HG02763 (cell line): Measurements from ENCODE around the gene HHLA2.

Source experiments
- ATAC-seq: cut with Tn5 transposase; IDR thresholded peaks from one replicate; pipeline ENCODE4 v1.9.1; 2021; ENCODE audit warnings: mild to moderate bottlenecking, moderate library complexity; ENCODE audit not compliant: unreplicated experiment

The HHLA2 gene

GRCh38 chr3:108388136-108389132 is 92.1 kb downstream of the HHLA2 start:
- ATAC-seq = peak; percentile 64

GRCh38 chr3:108389372-108389771 is 93.0 kb downstream of the HHLA2 start:
- no peak for ATAC-seq

- ATAC-seq = no peak
Observed at GRCh38 chr3:108391917-108392593, 95.7 kb downstream of the HHLA2 start.

- ATAC-seq = no peak
Observed at GRCh38 chr3:108393128-108393900, 97.0 kb downstream of the HHLA2 start.

- ATAC-seq = no peak
Observed at GRCh38 chr3:108394016-108394415, 97.7 kb downstream of the HHLA2 start.

- ATAC-seq = no peak
Observed at GRCh38 chr3:108394563-108394962, 98.2 kb downstream of the HHLA2 start.

- ATAC-seq = no peak
Observed at GRCh38 chr3:108396336-108396735, 100.0 kb downstream of the HHLA2 start.

GRCh38 chr3:108398510-108398909 is 102.2 kb downstream of the HHLA2 start:
- ATAC-seq = no peak

- ATAC-seq = no peak
Observed at GRCh38 chr3:108401836-108402235, 105.5 kb downstream of the HHLA2 start.

GRCh38 chr3:108403198-108403597 is 106.8 kb downstream of the HHLA2 start:
- no peak for ATAC-seq

- ATAC-seq = no peak
Observed at GRCh38 chr3:108403686-108404345, 107.5 kb downstream of the HHLA2 start.

- no peak for ATAC-seq
Observed at GRCh38 chr3:108404368-108404767, 108.0 kb downstream of the HHLA2 start.

- no peak for ATAC-seq
Observed at GRCh38 chr3:108406063-108406660, 109.8 kb downstream of the HHLA2 start.

- ATAC-seq = peak; percentile 77
Observed at GRCh38 chr3:108406661-108407206, 110.4 kb downstream of the HHLA2 start.

GRCh38 chr3:108407886-108408285 is 111.5 kb downstream of the HHLA2 start:
- no peak for ATAC-seq

GRCh38 chr3:108408883-108409799 is 112.8 kb downstream of the HHLA2 start:
- ATAC-seq = no peak

GRCh38 chr3:108409800-108410178 is 113.4 kb downstream of the HHLA2 start:
- ATAC-seq = no peak

- ATAC-seq = no peak
Observed at GRCh38 chr3:108410531-108410984, 114.2 kb downstream of the HHLA2 start.
